Measurements from ENCODE around the gene CA11. TPM values are rescaled to one million over a fixed set of nuclear protein-coding genes. Genes with fewer than 3 reads are reported as not detected.

CA11 gene
- total and polyA plus RNA-seq, 4 donors = 13.3 to 71.7 (median 59.2) TPM

DNA sequence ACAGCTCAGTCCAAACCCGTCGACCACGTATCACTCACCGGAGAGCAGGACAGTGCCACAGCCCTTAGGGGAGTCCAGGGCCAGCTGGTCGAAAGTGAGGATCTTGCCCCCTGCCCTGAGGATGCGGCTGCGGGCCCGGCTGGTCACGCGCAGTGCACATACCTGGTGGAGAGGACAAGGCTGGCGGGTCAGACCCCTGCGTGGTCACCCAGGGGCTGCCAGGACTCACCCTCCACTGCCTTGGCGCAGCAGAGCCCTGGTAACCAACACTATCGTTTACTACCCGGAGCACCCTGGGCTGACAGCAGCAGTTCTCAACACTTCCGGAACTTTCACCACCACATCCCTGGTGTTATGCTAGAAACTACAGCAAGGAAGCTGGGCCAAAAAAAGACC lies 29.9 kb downstream of the CA11 start:
- Histone ChIP-seq H3K9me3 (ENCODE audit: control insufficient read depth, insufficient read depth, low read length) (no peaks in the 10 kb centered on the region), H3K4me3 (ENCODE audit: low read depth, low read length) (no peak overlapping the region), H3K4me1 (ENCODE audit: control insufficient read depth, insufficient read depth, low read length) (peaks cover 63% of the 10 kb centered on the region), H3K27ac (ENCODE audit: low read depth, low read length) (no peak overlapping the region), H3K36me3 (ENCODE audit: control insufficient read depth, insufficient read depth, low read length) (peaks cover 58% of the 10 kb centered on the region), H3K27me3 (ENCODE audit: control insufficient read depth, insufficient read depth, low read length) (no peaks in the 10 kb centered on the region)
- 95% methylated on average over 16 of the region's 16 CpGs for WGBS (ENCODE audit: insufficient coverage)
- no peak for DNase-seq (ENCODE audit: low read depth in 4 of 6, low spot score in 6 of 6)

DNA sequence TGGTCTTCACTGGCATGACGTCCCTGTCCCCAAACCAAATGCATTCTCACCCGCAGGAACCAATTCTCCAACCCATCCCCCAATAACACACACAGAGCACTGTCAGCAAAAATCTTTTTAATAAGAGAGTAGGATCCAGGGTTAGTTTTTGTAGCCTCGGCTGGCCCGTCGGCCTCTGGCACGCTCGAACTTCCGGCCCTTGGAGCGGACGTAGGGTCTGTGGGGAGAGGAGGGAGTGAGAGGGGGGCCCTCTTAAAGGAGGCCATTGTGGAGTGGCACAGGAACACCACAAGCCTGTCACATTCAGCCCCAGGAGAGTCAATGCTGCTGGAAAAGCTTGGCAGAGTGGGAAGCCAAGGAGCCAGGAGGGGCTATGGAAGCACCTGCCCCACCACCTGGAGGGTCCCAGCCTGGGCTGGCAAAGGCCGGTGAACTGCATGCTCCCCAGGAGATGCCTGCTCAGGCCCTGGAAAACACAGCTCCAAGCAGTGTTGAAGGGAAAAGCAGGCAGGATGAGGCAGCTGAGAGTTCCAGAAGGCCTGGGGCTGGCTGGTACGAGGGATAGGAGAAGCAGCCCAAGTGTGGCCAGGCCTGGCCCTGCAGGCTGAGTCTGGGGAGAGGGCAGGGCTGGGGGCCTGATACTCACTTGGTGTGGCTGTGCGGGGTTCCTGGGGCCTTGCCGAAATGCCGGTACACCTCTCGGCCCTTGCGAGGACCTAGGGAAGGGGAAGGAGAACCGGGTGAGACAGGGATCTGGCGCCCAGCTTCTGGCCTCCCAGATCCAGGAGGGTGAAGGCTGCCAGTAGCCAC lies 30.6 kb downstream of the CA11 start:
- Histone ChIP-seq H3K27ac (ENCODE audit: low read depth, low read length) (peak overlapping the region; percentile 52), H3K27me3 (ENCODE audit: control insufficient read depth, insufficient read depth, low read length) (no peaks in the 10 kb centered on the region), H3K4me1 (ENCODE audit: control insufficient read depth, insufficient read depth, low read length) (peaks cover 60% of the 10 kb centered on the region), H3K36me3 (ENCODE audit: control insufficient read depth, insufficient read depth, low read length) (peaks cover 60% of the 10 kb centered on the region), H3K9me3 (ENCODE audit: control insufficient read depth, insufficient read depth, low read length) (no peaks in the 10 kb centered on the region), H3K4me3 (ENCODE audit: low read depth, low read length) (no peak overlapping the region)
- no peak for DNase-seq (ENCODE audit: low read depth in 4 of 6, low spot score in 6 of 6)
- WGBS (ENCODE audit: insufficient coverage) = 70% methylated on average over 16 of the region's 19 CpGs

DNA sequence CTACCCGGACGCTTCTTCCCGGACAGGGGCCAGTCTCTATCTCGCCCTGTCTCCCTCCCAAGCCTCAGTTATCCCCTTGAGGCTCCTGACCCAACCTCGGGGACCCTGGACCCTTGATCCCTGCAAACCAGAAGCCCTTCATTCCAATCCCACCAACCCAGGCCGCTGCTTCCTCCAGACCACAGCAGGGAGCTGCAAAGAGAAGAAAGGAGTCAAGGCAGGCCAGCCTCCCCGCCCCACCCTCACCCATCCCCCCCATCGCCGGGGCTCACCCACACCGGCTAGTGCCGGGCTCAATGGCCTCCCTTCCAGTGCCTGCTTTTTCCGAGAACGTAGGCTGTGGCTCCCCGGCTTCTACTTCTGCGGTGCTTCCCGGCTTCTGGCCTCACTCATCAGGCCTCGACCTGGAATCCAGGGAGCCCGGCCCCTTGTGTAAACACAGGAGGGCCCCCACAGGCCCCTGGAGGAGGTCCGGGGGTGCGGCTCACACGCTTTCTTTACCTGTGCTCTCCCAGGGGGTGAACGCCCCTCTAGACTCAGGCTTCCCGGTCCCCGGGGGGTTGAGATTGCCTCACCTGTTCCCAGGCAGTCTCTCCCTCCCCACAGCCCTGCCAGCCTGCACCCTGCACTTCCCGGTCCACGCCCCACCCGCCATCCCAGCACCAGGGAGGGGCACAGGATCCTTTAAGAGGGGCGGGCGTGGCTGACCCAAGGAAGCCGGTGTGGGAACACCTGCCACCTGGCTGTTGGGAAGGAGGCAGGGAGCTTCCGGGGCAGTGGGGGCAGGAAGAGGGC lies 31.4 kb downstream of the CA11 start, which contains the start of gene FAM83E:
Gene FAM83E, minus strand, starts transcription at position 641 of the 795 bp plus-strand sequence. CDS start 1,704 bp downstream, outside the sequence.
- Histone ChIP-seq H3K27ac (ENCODE audit: low read depth, low read length) (peak within 1 kb of the TSS; percentile 52), H3K4me1 (ENCODE audit: control insufficient read depth, insufficient read depth, low read length) (peaks cover 53% of the 10 kb centered on the region), H3K27me3 (ENCODE audit: control insufficient read depth, insufficient read depth, low read length) (no peaks in the 10 kb centered on the region), H3K4me3 (ENCODE audit: low read depth, low read length) (no peak within 1 kb of the TSS), H3K36me3 (ENCODE audit: control insufficient read depth, insufficient read depth, low read length) (peaks cover 63% of the 10 kb centered on the region), H3K9me3 (ENCODE audit: control insufficient read depth, insufficient read depth, low read length) (no peaks in the 10 kb centered on the region)
- WGBS (ENCODE audit: insufficient coverage) = 31% methylated on average over 24 of the region's 31 CpGs
- no peak for DNase-seq (ENCODE audit: low read depth in 4 of 6, low spot score in 6 of 6)

DNA sequence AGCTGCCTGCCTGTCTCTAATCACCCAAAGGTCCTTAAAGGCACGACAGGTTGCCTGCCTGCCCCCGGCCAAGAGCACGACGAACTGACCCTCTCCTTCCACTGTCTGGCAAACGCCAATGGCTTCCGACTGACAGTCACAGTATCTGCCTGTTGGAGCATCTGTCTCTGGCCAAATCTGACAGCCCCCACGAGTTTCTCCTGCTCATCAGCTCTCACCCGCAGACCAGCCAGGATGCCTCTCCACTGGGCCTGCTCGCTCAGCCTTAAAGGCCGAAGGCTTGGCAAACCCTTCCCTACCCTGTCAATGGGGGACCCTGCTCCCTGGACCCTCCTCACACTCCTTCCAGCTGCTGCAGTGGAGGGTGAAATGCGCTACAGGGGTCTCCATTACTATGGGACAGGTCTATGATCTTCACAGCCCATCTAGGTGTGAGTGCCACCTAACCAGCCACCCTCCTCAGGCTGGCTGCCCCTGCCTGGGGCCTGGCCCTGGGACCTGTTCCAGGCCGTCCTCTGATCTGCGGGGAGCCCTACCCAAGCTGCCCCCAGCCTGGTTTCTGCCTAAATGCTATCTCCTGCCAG lies 32.0 kb downstream of the CA11 start:
- Histone ChIP-seq H3K36me3 (ENCODE audit: control insufficient read depth, insufficient read depth, low read length) (peaks cover 63% of the 10 kb centered on the region), H3K27ac (ENCODE audit: low read depth, low read length) (no peak overlapping the region), H3K4me3 (ENCODE audit: low read depth, low read length) (no peak overlapping the region), H3K9me3 (ENCODE audit: control insufficient read depth, insufficient read depth, low read length) (no peaks in the 10 kb centered on the region), H3K4me1 (ENCODE audit: control insufficient read depth, insufficient read depth, low read length) (peaks cover 52% of the 10 kb centered on the region), H3K27me3 (ENCODE audit: control insufficient read depth, insufficient read depth, low read length) (no peaks in the 10 kb centered on the region)
- DNase-seq (ENCODE audit: low read depth in 4 of 6, low spot score in 6 of 6) = no peak
- 79% methylated on average over 12 of the region's 13 CpGs for WGBS (ENCODE audit: insufficient coverage)

DNA sequence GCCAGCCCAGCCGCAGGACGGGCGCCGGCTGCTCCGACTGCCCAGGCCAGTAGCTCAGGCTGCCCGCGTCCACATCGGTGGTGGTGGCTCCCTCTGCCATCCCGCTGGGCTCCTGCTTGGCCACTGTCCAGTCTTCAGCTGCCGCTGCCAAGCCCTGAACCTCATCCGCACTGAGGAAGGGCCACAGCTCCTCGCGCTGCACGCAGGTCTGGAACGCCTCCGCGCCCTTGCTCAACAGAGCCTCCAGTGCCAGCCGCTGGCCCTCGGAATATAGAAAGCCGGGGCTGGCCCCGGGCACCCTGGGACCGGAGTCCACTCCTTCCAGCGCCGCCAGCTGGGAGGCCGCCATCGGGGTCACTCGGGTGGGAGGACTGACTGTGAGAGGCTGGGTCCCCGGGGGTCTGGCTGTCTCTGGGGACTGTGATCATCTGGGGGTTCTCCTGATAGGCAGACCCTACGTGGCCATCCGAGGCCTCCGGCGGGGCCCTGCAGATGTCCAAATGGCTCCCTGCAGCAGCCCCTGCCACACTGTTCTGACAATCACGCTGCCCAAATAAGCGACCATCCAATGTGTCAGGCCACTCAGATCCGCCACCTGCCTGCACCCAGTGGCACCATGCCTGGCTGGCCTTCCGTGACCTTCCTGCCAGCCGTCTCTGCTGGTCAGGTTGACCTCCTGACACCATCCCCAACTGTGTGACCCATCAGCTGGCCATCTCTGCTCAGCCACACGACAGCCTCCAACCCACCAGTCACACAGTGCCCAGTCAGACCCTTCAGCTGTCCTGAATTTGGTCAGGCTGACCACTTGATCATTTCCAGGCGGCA lies 32.7 kb downstream of the CA11 start:
- Histone ChIP-seq H3K4me3 (ENCODE audit: low read depth, low read length) (no peak overlapping the region), H3K27me3 (ENCODE audit: control insufficient read depth, insufficient read depth, low read length) (no peaks in the 10 kb centered on the region), H3K36me3 (ENCODE audit: control insufficient read depth, insufficient read depth, low read length) (peaks cover 63% of the 10 kb centered on the region), H3K9me3 (ENCODE audit: control insufficient read depth, insufficient read depth, low read length) (no peaks in the 10 kb centered on the region), H3K4me1 (ENCODE audit: control insufficient read depth, insufficient read depth, low read length) (peaks cover 51% of the 10 kb centered on the region), H3K27ac (ENCODE audit: low read depth, low read length) (no peak overlapping the region)
- WGBS (ENCODE audit: insufficient coverage) = 59% methylated on average over 37 of the region's 39 CpGs
- DNase-seq (ENCODE audit: low read depth in 4 of 6, low spot score in 6 of 6) = no peak

DNA sequence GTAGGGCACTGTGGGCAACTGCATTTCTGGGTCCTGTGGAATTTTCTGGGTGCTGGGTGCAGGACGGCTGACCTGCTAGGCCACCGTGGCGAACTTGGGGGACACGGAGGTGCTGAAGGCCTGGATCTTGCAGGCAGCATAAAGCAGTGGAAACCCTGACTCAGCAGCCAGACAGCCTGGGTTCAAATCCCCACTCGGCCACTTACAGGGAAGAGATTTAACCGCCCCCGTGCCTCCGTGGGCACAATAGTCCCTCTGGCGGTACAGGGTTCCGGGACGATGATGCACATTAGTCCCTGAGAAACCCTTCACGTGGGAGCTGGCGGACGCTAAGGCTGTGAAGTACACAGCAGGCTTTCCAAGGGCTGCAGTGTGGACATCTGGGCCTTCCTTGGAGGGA lies 34.1 kb downstream of the CA11 start:
- Histone ChIP-seq H3K4me1 (ENCODE audit: control insufficient read depth, insufficient read depth, low read length) (peaks cover 37% of the 10 kb centered on the region), H3K9me3 (ENCODE audit: control insufficient read depth, insufficient read depth, low read length) (no peaks in the 10 kb centered on the region), H3K27me3 (ENCODE audit: control insufficient read depth, insufficient read depth, low read length) (no peaks in the 10 kb centered on the region), H3K4me3 (ENCODE audit: low read depth, low read length) (no peak overlapping the region), H3K36me3 (ENCODE audit: control insufficient read depth, insufficient read depth, low read length) (peaks cover 56% of the 10 kb centered on the region), H3K27ac (ENCODE audit: low read depth, low read length) (no peak overlapping the region)
- no peak for DNase-seq (ENCODE audit: low read depth in 4 of 6, low spot score in 6 of 6)
- WGBS (ENCODE audit: insufficient coverage) = 80% methylated on average over 13 of the region's 14 CpGs

DNA sequence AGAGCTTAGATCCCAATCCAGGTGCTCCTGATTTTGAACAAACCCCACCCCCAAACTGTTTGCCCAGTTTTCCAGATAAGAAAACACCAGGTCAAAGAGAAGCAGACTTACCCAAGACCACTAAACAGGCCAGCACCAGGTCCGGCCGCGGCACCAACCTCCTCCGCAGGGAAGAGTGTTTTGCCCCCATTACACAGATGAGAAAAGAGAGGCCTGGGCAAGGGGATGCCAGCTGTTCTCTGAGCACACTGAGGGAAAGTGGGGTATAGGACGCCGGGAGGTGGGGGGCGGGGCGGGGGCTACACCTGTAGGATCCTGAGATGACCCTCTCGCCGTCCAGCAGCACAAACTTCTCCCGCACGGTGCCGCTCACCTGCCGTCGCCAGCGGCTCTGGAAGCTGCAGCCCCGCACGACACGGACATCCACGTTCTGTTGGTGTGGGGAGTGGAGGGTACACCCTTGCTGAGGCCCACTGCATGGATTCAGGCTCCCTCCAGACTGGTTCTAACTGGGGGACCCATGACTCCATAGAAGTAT lies 36.3 kb downstream of the CA11 start:
- Histone ChIP-seq H3K4me1 (ENCODE audit: control insufficient read depth, insufficient read depth, low read length) (peaks cover 15% of the 10 kb centered on the region), H3K27ac (ENCODE audit: low read depth, low read length) (no peak overlapping the region), H3K9me3 (ENCODE audit: control insufficient read depth, insufficient read depth, low read length) (no peaks in the 10 kb centered on the region), H3K4me3 (ENCODE audit: low read depth, low read length) (no peak overlapping the region), H3K27me3 (ENCODE audit: control insufficient read depth, insufficient read depth, low read length) (no peaks in the 10 kb centered on the region), H3K36me3 (ENCODE audit: control insufficient read depth, insufficient read depth, low read length) (peaks cover 39% of the 10 kb centered on the region)
- 84% methylated on average over 14 of the region's 20 CpGs for WGBS (ENCODE audit: insufficient coverage)
- DNase-seq (ENCODE audit: low read depth in 4 of 6, low spot score in 6 of 6) = no peak

DNA sequence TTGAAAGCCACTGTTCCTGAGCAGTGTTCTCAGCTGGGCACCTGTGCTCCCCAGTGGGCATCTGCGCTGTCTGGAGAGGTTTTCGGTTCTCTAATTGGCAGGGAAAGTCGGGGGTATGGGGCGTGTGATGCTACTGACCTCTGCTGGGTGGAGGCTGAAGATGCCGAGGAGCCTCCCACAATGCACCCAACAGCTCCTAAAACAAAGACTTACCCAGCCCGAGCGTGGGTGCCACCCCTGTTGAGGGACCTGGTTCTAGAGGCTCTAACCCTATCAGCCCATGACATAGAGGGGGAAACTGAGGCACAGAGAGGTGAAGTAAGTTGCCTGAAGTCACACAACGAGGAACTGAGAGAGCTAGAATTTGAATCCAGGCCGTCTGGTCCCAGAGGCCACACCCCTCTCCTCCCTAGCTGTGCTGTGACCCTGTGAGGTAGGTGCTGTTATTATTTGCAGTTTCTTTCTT lies 37.2 kb downstream of the CA11 start:
- Histone ChIP-seq H3K4me3 (ENCODE audit: low read depth, low read length) (no peak overlapping the region), H3K4me1 (ENCODE audit: control insufficient read depth, insufficient read depth, low read length) (peaks cover 14% of the 10 kb centered on the region), H3K36me3 (ENCODE audit: control insufficient read depth, insufficient read depth, low read length) (peaks cover 31% of the 10 kb centered on the region), H3K27ac (ENCODE audit: low read depth, low read length) (no peak overlapping the region), H3K9me3 (ENCODE audit: control insufficient read depth, insufficient read depth, low read length) (no peaks in the 10 kb centered on the region), H3K27me3 (ENCODE audit: control insufficient read depth, insufficient read depth, low read length) (no peaks in the 10 kb centered on the region)
- DNase-seq (ENCODE audit: low read depth in 4 of 6, low spot score in 6 of 6) = peak in 2 of 6 donors; percentile 71 to 75
- no CpG with 5 or more reads among the region's 9 CpGs for WGBS (ENCODE audit: insufficient coverage)

DNA sequence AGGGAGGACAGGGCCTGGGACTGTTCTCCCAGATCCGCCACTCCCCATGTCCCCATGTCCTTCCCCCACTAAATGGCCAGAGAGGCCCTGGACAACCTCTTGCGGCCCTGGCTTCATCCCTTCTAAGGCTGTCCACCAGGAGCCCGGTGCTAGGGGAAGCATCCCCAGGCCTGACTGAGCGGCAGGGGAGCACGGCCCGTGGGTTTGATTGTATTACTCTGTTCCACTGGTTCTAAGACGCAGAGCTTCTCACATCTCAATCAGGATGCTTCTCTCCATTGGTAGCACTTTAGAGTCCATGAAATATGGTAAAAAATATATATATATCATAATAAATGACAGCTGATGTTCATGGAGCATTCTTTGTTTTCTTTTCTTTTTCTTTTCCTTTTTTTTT lies 38.6 kb downstream of the CA11 start:
- DNase-seq (ENCODE audit: low read depth in 4 of 6, low spot score in 6 of 6) = no peak
- WGBS (ENCODE audit: insufficient coverage) = 74% methylated on average over 3 of the region's 7 CpGs
- Histone ChIP-seq H3K4me3 (ENCODE audit: low read depth, low read length) (no peak overlapping the region), H3K27ac (ENCODE audit: low read depth, low read length) (no peak overlapping the region), H3K9me3 (ENCODE audit: control insufficient read depth, insufficient read depth, low read length) (no peaks in the 10 kb centered on the region), H3K36me3 (ENCODE audit: control insufficient read depth, insufficient read depth, low read length) (peaks cover 21% of the 10 kb centered on the region), H3K27me3 (ENCODE audit: control insufficient read depth, insufficient read depth, low read length) (no peaks in the 10 kb centered on the region), H3K4me1 (ENCODE audit: control insufficient read depth, insufficient read depth, low read length) (peaks cover 4% of the 10 kb centered on the region)

Data from spinal cord (tissue), 10 donors.